A549 (cell line): ENCODE data around the gene BRMS1. TPM values are rescaled to one million over a fixed set of nuclear protein-coding genes. Genes with fewer than 3 reads are reported as not detected.

Experiments used
- ATAC-seq, 2 experiments: fragments of 200-7000 bp in 1 of 2; fragments of >200 bp in 1 of 2; cut with Nextera tagmentation in 1 of 2; cut with Tn5 transposase in 1 of 2; 3 replicates each; pipeline versions ENCODE4 v1.8.0 to v1.9.1; 2018 to 2020; ENCODE audit warnings: mild to moderate bottlenecking in 1 of 2, moderate library complexity in 1 of 2
- CTCF ChIA-PET: fragments of 300-600 bp; sonication (Branson Sonifier 250); formaldehyde crosslinking; extraction: SDS; loops from one replicate; lab custom pipeline; 2021; ENCODE audit warnings: antibody characterized with exemption, inconsistent platforms; lab: Yijun Ruan, JAX
- POLR2A ChIA-PET: fragments of 350-600 bp; formaldehyde crosslinking; extraction: SDS; loops from one replicate; lab custom pipeline; 2021; ENCODE audit warnings: antibody characterized with exemption, inconsistent platforms; lab: Yijun Ruan, JAX
- DNase-seq, 2 experiments: peaks; one replicate each; pipeline versions ENCODE4 v3.0.0 to v3.0.0-alpha.2; 2011 to 2016; ENCODE audit warnings: low read depth in 1 of 2, low spot score in 1 of 2
- FAIRE-seq: peaks from 2 replicates; lab custom pipeline; 2011; peaks lifted over from hg19 to GRCh38; lab: Jason Lieb, UNC
- H3K27ac ChIP-seq, 2 experiments: fragments of >200 bp; sonication (Bioruptor Twin); formaldehyde crosslinking; 3 replicates each; pipeline ENCODE4 v1.5.1; 2016 to 2017
- H3K4me1 ChIP-seq: fragments of >200 bp; sonication (Bioruptor Twin); formaldehyde crosslinking; 3 replicates; pipeline ENCODE4 v1.6.1; 2016
- H3K4me2 ChIP-seq: fragments of >200 bp; sonication (Bioruptor Twin); formaldehyde crosslinking; 3 replicates; pipeline ENCODE4 v1.6.1; 2016
- H3K4me3 ChIP-seq: fragments of >200 bp; sonication (Bioruptor Twin); formaldehyde crosslinking; 3 replicates; pipeline ENCODE4 v1.5.1; 2016
- H3K9me3 ChIP-seq: fragments of >200 bp; sonication (Bioruptor Twin); formaldehyde crosslinking; 3 replicates; pipeline ENCODE4 v1.6.1; 2016
- CBX8 ChIP-seq: fragments of 200-600 bp; sonication (generic); IDR thresholded peaks from 2 replicates; pipeline ENCODE4 v1.6.1; 2016
- ELK1 ChIP-seq: fragments of 150-350 bp; IDR thresholded peaks from 2 replicates; pipeline ENCODE4 v1.6.1; 2014; ENCODE audit warnings: low read depth, mild to moderate bottlenecking, low read length
- FOSL2 ChIP-seq, 2 experiments: fragments of 450-650 bp in 1 of 2; fragments of >200 bp in 1 of 2; sonication (Bioruptor Twin) in 1 of 2; formaldehyde crosslinking; IDR thresholded peaks; 2 replicates each; pipeline versions ENCODE4 v1.5.0 to v1.6.1; 2016 to 2020; ENCODE audit warnings: mild to moderate bottlenecking in 1 of 2, moderate library complexity in 1 of 2
- HOXB13 ChIP-seq: fragments of 250-450 bp; sonication (Bioruptor Pico); IDR thresholded peaks from 2 replicates; pipeline ENCODE4 v1.5.0; 2020; ENCODE audit warnings: low read depth, mild to moderate bottlenecking, moderate library complexity
- JUN ChIP-seq, 2 experiments: fragments of >200 bp; sonication (Bioruptor Twin); formaldehyde crosslinking; IDR thresholded peaks; 2 replicates in 1 of 2; 3 replicates in 1 of 2; pipeline ENCODE4 v1.6.1; 2016 to 2017
- NR3C1 ChIP-seq: fragments of >200 bp; sonication (Bioruptor Twin); formaldehyde crosslinking; IDR thresholded peaks from 3 replicates; pipeline ENCODE4 v1.6.1; 2017
- POLR2AphosphoS2 ChIP-seq: conservative IDR thresholded peaks from 2 replicates; pipeline ENCODE4 v1.6.1; 2012; ENCODE audit warnings: low read length, improper control_type of control experiment, inconsistent platforms
- RAD21 ChIP-seq, 2 experiments: fragments of >200 bp in 1 of 2; sonication (Bioruptor Twin) in 1 of 2; formaldehyde crosslinking in 1 of 2; IDR thresholded peaks in 1 of 2; conservative IDR thresholded peaks in 1 of 2; 2 replicates in 1 of 2; 3 replicates in 1 of 2; pipeline ENCODE4 v1.6.1; 2012 to 2018; ENCODE audit warnings: inconsistent platforms in 1 of 2
- REST ChIP-seq: fragments of 200-600 bp; sonication (generic); IDR thresholded peaks from 2 replicates; pipeline ENCODE4 v1.6.1; 2016; ENCODE audit warnings: antibody characterized with exemption, mild to moderate bottlenecking, moderate library complexity
- ZSCAN20 ChIP-seq: fragments of 250-450 bp; sonication (Bioruptor Pico); IDR thresholded peaks from 2 replicates; pipeline ENCODE4 v1.8.0; 2022; ENCODE audit warnings: mild to moderate bottlenecking, moderate library complexity
- WGBS: methylation state at CpG from one replicate; pipeline ENCODE4 v1.1.6; 2017; ENCODE audit errors: missing lambda C conversion rate; 5-methylcytosine and 5-hydroxymethylcytosine counted together
- polyA plus RNA-seq, 4 experiments: library from polyadenylated mRNA; depleted of rRNA in 3 of 4; stranded (reverse); fragments of >200 nt; fragmentation: RNase III in 1 of 4; extraction: RNeasy Plus Mini Kit Qiagen cat#74134 plus additional on column Dnase treatment in 1 of 4; gene quantifications; 2 replicates in 3 of 4; 3 replicates in 1 of 4; pipeline ENCODE4 v1.2.3, GENCODE V29; 2011 to 2017
- TF ChIP-seq, protein P1 (sequence below): IDR thresholded peaks from 2 replicates; pipeline ENCODE4 v1.6.1; 2012; ENCODE audit warnings: low read depth, borderline replicate concordance
- TF ChIP-seq, protein P2 (sequence below): IDR thresholded peaks from 2 replicates; pipeline ENCODE4 v1.6.1; 2012

BRMS1 gene
- polyA plus RNA-seq, 2 of the 4 experiments (the other 2 are of a cell fraction): 56.2 to 90.8 TPM

DNA sequence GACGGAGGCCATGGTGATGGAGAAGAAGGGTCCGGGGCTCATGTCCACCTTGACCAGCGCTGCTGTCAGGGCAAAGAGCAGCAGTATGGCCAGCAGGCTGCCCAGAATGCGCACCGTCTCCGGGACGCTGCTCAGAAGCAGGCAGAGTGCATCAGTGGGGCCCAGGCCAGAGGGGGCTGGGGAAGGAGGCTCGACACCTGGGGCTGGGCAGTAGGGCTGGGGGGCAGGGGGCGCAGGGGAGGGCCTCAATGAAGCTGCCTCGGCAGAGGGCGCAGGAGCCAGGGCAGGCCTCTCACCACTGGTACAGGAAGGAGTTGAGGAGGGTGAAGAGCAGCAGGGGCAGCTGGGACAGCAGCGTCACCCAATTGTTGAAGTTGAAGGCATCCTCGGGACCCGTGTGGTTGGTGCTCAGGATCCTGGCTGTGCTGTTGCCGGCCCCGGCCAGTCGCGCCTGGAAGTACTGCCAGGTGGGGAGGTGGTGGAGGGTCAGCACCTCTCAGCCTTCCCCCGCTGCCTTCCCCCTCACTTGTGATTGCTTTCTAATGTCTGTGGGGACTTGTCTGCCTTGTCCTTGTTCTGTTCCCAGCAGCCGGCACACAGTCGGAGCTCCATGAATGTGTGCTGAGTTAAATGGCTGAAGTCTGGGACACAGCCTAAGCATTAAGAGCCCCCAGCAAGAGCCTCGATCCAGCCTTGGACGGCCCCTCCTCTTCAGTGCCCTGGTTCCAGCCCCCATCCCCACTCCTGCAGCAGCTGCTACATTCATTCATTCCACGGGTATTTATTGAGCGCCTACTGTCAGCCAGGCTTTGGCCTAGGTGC is 24.4 kb upstream of the BRMS1 start:
- Histone ChIP-seq H3K27ac (no peak overlapping the region), H3K9me3 (no peaks in the 10 kb centered on the region), H3K4me1 (peaks cover 17% of the 10 kb centered on the region; the same call in 1 of the 3 replicates), H3K4me2 (no peak overlapping the region), H3K4me3 (no peak overlapping the region)
- TF ChIP-seq ELK1: no peak
- no peak for TF ChIP-seq FOSL2 (IDR thresholded peaks at IDR 0.05)
- TF ChIP-seq FOSL2 (CRISPR knock-in tag; IDR thresholded peaks at IDR 0.05): no peak
- POLR2A ChIA-PET: no interaction called here
- no peak for FAIRE-seq
- ATAC-seq: no peak
- no peak for DNase-seq
- CTCF ChIA-PET: interaction anchor here (1.1 to 5.4 kb wide), 4 partner anchors 16 to 49 kb away, joined by 3 to 31 read pairs (median 14); no protein-coding TSS in a partner anchor
- 94% methylated on average over 22 of the region's 25 CpGs for WGBS

DNA sequence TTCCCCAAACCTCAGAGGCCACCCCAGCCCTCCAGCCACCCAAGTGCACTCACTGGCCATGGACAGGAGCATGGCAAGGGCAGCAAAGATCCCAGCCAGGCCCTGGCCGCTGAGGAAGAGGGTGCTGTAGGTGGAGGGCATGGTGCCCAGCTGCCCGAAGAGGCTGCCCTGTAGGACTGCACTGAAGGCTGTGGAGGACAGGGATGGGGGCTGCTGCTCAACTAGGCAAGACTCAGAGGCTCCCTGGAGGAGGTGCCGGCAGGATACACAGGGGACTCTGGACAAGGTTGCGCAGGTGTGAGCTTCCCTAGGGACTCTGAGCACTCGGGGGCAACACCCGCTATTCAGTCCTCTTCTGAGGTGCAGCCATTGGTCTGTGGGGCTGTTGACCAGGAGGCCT is 23.6 kb upstream of the BRMS1 start:
- DNase-seq (no peak), ATAC-seq (no peak), FAIRE-seq (no peak)
- Histone ChIP-seq H3K9me3 (no peaks in the 10 kb centered on the region), H3K27ac (no peak overlapping the region), H3K4me3 (no peak overlapping the region), H3K4me1 (peaks cover 17% of the 10 kb centered on the region; the same call in 1 of the 3 replicates), H3K4me2 (no peak overlapping the region)
- CTCF ChIA-PET: interaction anchor here (1.7 to 5.4 kb wide), 2 partner anchors 17 to 40 kb away, joined by 10 to 31 read pairs; no protein-coding TSS in a partner anchor
- POLR2A ChIA-PET: no interaction called here
- 98% methylated on average over 6 of the region's 6 CpGs for WGBS
- TF ChIP-seq CBX8 (no peak), ZSCAN20 (CRISPR knock-in tag) (no peak), REST (no peak), JUN (IDR thresholded peaks at IDR 0.05) (no peak), POLR2AphosphoS2 (no peak), HOXB13 (no peak), RAD21 (conservative IDR thresholded peaks at IDR 0.05 in 1 of 2, IDR thresholded peaks at IDR 0.05 in 1 of 2) (no peak), NR3C1 (no peak)
- TF ChIP-seq, protein P1, sequence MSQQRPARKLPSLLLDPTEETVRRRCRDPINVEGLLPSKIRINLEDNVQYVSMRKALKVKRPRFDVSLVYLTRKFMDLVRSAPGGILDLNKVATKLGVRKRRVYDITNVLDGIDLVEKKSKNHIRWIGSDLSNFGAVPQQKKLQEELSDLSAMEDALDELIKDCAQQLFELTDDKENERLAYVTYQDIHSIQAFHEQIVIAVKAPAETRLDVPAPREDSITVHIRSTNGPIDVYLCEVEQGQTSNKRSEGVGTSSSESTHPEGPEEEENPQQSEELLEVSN: no peak
- TF ChIP-seq, protein P2, sequence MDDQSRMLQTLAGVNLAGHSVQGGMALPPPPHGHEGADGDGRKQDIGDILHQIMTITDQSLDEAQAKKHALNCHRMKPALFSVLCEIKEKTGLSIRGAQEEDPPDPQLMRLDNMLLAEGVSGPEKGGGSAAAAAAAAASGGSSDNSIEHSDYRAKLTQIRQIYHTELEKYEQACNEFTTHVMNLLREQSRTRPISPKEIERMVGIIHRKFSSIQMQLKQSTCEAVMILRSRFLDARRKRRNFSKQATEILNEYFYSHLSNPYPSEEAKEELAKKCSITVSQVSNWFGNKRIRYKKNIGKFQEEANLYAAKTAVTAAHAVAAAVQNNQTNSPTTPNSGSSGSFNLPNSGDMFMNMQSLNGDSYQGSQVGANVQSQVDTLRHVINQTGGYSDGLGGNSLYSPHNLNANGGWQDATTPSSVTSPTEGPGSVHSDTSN: no peak
